Subcutaneous adipose tissue (tissue), 4 donors: ENCODE results near the gene FLNB. TPM values are rescaled to one million over a fixed set of nuclear protein-coding genes. Genes with fewer than 3 reads are reported as not detected.

Experiments used
- total RNA-seq, 4 donors: library from RNA; depleted of rRNA; stranded (reverse); fragments of >200 nt; gene quantifications; one replicate each; pipeline ENCODE4 v1.1.0, GENCODE V29; 2016
- TF ChIP-seq, protein P1 (sequence below): fragments of 450-650 bp; IDR thresholded peaks from one replicate; pipeline ENCODE4 v1.5.1; 2016; ENCODE audit warnings: low read depth, mild to moderate bottlenecking, control low read depth, antibody characterized with exemption, moderate library complexity

The FLNB gene
- total RNA-seq, 4 donors from 2014 or later: 62.2 to 158 (median 75.8) TPM

DNA sequence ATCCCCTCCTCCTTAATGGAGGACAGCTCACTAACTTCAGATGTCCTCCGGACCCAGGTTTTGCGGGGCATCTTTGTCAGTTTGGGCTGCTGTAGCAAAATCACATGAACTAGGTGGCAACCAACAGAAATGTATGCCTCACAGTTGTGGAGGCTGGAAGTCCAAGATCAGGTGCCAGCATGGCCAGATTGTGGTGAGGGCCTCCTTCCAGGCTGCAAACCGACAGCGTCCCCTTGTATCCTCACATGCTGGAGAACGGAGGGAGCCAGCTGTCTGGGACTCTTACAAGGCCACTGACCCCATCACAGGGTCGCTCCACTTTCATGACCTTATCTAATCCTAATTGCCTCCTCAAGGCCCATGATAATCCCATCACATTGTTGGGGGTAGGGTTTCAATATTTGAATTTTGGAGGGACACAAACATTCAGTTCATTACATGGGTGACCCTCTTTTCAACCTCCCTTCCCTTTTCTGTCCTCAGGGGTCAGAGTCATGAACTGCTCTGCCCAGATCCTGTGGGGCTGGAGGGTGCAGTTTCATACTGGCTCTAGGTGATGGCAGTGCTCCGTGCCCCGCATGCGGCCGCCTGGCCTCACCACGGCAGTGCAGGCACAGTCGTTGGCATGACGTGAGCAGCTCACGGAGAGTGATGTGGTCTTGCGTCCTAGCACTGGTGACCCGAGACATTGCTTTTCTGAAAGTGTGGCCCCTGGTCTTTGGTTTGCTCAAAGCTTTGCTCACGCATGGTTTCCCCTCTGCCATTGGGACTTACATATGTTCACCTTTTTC lies 144.2 kb downstream of the FLNB start:
- TF ChIP-seq, protein P1, sequence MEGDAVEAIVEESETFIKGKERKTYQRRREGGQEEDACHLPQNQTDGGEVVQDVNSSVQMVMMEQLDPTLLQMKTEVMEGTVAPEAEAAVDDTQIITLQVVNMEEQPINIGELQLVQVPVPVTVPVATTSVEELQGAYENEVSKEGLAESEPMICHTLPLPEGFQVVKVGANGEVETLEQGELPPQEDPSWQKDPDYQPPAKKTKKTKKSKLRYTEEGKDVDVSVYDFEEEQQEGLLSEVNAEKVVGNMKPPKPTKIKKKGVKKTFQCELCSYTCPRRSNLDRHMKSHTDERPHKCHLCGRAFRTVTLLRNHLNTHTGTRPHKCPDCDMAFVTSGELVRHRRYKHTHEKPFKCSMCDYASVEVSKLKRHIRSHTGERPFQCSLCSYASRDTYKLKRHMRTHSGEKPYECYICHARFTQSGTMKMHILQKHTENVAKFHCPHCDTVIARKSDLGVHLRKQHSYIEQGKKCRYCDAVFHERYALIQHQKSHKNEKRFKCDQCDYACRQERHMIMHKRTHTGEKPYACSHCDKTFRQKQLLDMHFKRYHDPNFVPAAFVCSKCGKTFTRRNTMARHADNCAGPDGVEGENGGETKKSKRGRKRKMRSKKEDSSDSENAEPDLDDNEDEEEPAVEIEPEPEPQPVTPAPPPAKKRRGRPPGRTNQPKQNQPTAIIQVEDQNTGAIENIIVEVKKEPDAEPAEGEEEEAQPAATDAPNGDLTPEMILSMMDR: no peak

DNA sequence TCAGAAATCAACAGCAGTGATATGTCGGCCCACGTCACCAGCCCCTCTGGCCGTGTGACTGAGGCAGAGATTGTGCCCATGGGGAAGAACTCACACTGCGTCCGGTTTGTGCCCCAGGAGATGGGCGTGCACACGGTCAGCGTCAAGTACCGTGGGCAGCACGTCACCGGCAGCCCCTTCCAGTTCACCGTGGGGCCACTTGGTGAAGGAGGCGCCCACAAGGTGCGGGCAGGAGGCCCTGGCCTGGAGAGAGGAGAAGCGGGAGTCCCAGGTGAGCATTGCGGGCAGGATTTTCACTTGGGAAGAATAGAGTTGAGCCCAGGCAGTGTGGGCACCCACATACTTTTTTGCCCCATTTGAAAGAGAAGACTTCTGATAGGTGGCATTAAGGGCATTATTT lies 145.1 kb downstream of the FLNB start:
- TF ChIP-seq, protein P1: no peak

DNA sequence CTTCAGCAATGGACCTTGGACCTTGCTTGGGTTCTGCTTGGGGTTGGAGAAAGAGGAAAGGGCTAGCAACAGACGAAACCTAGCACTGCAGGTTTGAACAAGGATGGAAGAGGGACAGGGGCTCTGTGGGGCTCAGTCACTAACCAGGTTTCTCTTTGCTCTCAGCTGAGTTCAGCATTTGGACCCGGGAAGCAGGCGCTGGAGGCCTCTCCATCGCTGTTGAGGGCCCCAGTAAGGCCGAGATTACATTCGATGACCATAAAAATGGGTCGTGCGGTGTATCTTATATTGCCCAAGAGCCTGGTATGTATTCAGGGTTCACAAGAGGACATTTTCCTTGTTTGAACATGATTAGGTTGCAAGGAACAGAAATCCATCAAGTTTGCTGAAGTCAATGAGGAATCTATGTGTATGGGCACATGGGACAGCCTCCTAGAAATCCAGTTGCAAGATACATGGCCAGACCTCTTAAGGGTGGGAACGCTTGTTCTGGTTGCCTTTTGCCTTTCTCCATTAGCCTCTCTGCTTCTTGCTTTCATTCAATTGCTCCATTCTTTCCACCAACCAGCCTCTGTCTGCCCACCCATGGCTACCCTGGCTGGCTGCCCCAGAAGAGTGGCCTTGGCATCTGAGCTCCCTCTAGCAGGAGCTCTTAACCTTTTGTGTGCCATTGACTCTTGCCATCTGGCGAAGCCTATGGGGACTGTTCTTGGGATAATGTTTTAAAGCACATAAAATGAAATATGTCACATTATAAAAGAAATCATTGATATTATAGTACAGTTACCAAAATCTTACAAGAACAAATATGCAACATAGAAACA lies 146.6 kb downstream of the FLNB start:
- TF ChIP-seq, protein P1: no peak

- TF ChIP-seq, protein P1: no peak
Observed at GRCh38 chr3:58155838-58156237, 147.6 kb downstream of the FLNB start.

DNA sequence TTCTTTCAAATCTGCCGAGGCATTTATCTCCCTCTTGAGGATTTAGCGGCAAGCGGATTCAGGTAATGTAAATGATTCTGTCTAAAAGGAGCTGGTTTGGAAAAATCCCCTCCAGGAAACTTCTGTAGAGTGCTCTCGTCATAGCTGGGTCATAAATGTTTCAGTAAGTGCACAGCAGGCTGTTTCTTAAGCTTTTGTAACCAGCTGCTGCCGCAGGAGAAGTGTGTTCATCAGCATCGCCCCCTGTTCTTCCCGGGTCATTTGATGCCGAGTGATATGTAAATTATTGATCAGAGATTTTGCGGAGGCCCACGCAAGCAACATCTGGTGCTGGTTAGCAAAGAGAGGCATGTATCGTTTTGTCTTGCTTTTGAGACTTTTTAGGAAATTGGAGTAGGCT lies 149.5 kb downstream of the FLNB start:
- TF ChIP-seq, protein P1: no peak

- TF ChIP-seq, protein P1: no peak
Observed at GRCh38 chr3:58158442-58159153, 150.4 kb downstream of the FLNB start.

- TF ChIP-seq, protein P1: no peak
Observed at GRCh38 chr3:58160399-58160798, 152.2 kb downstream of the FLNB start.
